AG09309 (cell line): ENCODE results near the gene ITGB3.
A peak's percentile ranks its signal among the peaks of the same experiment; 100 is the strongest.
"Not testable (repeated sequence)": the region's sequence is repeated elsewhere in the genome, so short reads cannot be mapped to it uniquely, and the experiment has no call there.

Experiments
- DNase-seq: peaks from one replicate; pipeline ENCODE4 v3.0.0-alpha.2; 2010; ENCODE audit warnings: low read depth
- H3K4me3 ChIP-seq: 2 replicates; pipeline ENCODE4 v1.5.1; 2011; ENCODE audit warnings: mild to moderate bottlenecking, low read depth, low read length, moderate library complexity; ENCODE audit not compliant: control insufficient read depth
- CTCF ChIP-seq: IDR thresholded peaks from 2 replicates; pipeline ENCODE4 v1.5.1; 2011; ENCODE audit warnings: mild to moderate bottlenecking, low read depth, low read length, inconsistent platforms; ENCODE audit not compliant: insufficient read depth, control insufficient read depth; ENCODE audit errors: missing control alignments

ITGB3 gene

GRCh38 chr17:47265983-47266541 is 12.4 kb downstream of the ITGB3 start:
- no peak for DNase-seq
- TF ChIP-seq CTCF = no peak
- no peak overlapping the region for H3K4me3 ChIP-seq

- no peak for DNase-seq
- no peak overlapping the region for H3K4me3 ChIP-seq
- no peak for TF ChIP-seq CTCF
Measured at GRCh38 chr17:47266782-47267181, 13.2 kb downstream of the ITGB3 start.

DNA sequence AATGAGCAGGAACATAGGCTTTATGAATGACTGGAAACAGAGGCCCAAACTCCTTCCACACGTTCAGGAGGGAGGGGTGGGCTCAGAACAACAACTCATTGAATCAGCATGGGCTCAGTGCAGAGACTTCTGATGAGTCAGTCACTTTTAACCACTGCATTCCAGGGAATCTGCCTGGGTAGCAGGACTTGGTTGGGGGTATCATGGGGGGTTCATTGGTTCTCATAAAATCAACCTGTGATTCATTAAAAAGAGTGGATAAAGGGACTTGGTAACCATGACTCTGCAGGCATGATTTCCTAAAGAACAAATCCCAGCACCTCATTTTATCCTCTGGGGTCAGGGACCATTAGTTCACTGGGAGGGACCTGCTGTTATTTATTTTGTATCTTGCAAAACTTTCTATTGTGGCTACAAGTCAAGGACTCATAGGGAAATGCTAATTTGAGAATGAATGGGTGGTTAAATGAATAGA is 13.8 kb downstream of the ITGB3 start:
- no peak for TF ChIP-seq CTCF
- peak; percentile 92 for DNase-seq
- no peak overlapping the region for H3K4me3 ChIP-seq

DNA sequence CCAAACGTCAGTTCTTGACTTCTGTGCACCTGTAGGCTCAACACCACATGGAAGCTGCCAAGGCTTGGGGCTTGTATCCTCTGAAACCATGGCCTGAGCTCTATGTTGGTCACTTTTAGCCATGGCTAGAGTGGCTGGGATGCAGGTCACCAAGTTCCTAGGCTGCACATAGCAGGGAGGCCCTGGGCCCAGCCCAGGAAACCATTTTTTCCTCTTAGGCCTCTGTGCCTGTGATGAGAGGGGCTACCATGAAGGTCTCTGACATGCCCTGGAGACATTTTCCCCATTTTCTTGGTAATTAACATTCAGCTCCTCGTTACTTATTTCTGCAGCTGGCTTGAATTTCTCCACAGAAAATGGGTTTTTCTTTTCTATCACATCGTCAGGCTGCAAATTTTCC is 15.3 kb downstream of the ITGB3 start:
- not testable (repeated sequence) for DNase-seq

GRCh38 chr17:47269561-47270280 is 16.1 kb downstream of the ITGB3 start:
- not testable (repeated sequence) for DNase-seq, H3K4me3 ChIP-seq

More for the DNA sequence above, 15.3 kb downstream of the ITGB3 start:
- not testable (repeated sequence) for H3K4me3 ChIP-seq

DNA sequence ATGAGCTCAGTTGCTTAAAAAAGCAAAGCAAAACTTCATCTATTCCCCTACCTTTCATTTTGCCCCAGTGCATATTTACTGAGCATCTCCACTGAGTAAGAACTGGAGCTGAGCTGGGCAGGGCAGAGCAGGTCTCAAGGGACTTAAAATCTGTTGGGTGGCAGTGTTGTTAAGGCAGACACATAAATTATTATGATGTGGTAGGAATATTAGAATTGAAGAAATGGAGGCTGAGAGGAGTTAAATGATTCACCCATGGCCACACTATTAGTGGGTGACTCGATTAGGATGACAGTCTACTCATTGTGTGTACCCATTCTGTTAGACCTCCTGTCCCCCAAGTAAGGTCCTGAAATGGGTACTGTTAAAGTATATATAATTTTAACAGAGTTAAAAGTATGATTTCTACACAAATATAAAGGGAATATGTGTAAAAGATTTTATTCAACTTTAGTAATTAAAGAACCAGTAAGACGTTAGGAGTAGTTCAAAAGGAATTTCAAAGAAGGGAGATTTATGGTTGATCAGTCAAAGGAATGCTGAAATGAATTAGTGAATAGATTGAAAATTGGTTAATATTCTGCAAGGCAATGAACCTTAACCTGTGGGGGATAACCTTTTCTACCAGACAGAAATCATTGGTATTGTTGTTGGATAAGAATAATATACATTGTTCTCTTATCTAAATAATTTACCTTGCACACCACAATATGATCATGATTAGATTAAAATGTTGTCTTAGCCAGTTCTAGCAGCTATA is 17.5 kb downstream of the ITGB3 start:
- no peak for DNase-seq
- no peak for TF ChIP-seq CTCF
- no peak overlapping the region for H3K4me3 ChIP-seq

GRCh38 chr17:47272491-47272890 is 18.9 kb downstream of the ITGB3 start:
- TF ChIP-seq CTCF = no peak
- no peak overlapping the region for H3K4me3 ChIP-seq
- no peak for DNase-seq
